Measurements from ENCODE around the gene HNMT.
"Not testable (repeated sequence)": the region's sequence is repeated elsewhere in the genome, so short reads cannot be mapped to it uniquely, and the experiment has no call there.

The HNMT gene

DNA sequence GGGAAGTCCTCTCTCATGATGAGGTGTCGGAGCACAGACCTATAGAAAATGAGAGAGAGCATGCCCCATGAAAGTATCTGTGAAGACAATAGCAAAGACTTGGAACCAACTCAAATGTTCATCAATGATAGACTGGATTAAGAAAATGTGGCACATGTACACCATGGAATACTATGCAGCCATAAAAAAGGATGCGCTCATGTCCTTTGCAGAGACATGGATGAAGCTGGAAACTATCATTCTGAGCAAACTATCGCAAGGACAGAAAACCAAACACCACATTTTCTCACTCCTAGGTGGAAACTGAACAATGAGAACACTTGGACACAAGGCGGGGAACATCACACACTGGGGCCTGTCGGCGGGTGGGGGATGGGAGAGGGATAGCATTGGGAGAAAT, 79.3 kb downstream of the HNMT start:
- DNase-seq (ENCODE audit: low spot score): not testable (repeated sequence)

DNA sequence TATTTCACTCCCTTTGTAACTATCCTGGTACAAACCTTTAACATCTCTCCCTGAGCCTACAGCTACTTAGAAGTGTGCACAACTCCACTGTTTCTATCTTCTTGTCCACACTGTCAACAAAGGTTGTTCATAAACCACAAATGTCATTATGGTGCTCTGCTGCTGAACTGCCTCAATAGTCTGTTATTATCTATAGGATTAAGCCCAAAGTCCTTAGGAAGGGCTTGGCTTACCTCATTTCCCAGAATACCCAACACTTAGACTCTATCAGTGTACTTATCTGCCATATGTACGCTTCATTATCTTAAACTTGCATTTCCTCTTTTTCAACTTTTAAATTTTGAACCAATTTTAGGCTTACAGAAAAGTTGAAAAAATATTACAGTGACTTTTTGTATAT, 94.2 kb downstream of the HNMT start:
- DNase-seq (ENCODE audit: low spot score): no peak

DNA sequence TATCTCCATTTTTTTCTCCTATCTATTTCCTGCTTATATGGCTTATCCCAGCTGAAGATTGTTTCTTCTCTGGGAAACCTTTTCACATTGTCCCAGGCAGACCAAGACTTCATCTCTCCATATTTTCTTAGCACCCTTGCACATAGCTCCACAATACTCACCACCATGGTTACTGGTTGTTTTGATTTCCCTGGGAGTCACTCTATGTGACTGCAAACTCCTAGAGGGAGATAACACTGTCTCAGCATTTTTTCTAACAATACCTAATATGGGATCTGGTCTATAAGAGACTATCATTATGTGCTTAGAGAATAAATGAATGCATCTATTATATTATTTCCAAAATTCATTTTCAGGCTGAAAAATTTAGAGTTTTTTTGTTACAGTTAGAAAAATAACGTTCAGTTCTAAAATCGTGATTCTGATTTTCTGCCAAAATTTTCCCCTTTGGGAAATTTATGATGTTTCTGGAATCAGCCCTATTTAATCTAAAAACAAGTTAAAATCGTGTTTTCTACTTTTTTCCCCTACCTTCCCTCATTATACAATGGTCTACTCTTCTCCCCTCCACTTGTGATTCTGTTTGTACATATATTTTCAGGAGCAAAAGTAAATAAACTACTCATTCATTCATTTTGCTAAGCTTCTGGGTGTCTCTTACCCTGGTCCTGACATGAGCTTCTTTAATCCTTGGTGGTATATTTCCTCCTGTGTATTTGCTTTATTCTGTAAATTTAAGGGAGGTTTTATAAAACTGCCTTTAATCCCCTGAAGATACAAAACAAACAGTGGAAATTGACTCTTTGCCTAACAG, 95.4 kb downstream of the HNMT start:
- DNase-seq (ENCODE audit: low spot score): no peak

DNA sequence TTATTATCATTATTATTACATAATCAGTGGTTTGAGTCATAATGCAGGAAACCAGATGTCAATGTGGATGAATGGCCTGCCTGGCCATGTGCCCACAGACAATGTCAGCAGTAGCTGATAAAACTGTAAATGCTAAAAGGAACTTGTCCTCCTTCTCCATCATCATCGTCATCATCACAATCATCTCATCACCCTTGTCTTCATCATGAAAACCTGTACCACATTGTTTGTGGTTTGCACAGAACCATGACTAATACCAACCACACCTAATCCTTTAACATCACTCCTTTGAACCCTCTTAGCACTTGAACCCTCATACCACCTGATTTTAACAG, 96.0 kb downstream of the HNMT start:
- no peak for DNase-seq (ENCODE audit: low spot score)

DNA sequence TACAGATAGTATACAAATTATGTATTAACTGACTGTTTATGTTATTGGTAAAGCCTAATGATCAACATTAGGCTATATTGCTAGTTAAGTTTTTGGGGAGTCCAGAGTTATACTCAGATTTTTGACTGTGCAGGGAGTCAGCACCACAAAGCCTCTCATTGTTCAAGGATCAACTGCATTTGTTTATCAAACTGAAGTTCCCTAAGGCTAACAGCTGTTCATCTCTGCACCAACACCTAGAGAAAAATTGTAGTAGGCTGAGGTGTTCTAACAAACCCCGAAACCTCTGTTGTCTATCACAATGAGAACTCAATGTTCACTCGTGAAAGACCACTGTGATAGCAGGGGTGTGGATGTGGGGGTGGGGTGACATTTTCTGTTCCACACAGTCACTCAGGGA, 97.7 kb downstream of the HNMT start:
- no peak for DNase-seq (ENCODE audit: low spot score)

DNA sequence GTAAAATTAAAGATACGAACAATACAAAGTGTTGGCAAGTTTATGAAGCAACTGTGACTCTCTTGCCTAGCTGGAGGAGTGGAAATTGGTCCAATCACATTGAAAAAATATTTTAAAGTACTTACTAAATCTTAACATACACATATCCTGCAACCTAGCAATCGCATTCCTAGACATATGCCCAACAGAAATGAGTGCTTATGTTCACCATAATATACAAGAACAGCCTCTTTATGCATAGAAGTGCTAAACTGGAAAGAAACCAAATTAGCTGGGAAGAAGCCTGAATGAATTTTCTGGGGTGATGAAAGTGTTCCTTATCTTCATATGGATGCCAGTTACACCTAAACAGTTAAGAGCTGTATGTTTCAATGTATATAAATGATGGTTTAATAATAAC, 98.9 kb downstream of the HNMT start:
- DNase-seq (ENCODE audit: low spot score): no peak

Measured in ecto neural progenitor cell (in vitro differentiated cells).